ENCODE results near the gene TP53I11.

TP53I11 gene

DNA sequence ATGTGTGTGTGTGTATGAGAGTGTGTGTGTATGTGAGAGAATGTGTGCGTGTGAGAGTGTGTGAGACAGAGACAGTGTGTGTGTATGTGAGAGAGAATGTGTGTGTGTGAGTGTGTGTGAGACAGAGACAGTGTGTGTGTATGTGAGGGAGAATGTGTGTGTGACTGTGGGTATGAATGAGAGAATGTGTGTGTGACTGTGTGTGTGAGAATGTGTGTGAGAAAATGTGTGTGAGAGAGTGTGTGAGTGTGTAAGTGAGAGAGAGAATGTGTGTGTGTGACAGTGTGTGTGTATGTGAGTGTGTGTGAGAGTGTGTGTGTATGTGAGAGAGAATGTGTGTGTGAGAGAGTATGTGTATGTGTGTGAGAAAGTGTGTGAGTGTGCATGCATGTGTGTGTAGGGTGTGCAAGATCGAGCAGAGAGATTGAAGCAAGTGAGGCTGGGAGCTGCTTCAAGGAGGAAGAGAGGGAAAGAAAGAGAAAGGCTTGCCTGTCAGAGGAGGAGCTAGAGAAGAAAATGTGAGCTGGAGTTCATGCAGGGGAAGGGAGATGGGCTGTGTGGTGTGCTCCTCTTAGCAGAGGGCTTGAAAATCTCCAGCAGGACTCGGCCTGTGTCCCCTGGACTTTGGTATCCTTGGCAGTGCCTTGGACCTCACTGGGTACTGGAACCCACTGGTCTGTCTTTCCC lies 27.7 kb upstream of the TP53I11 start:
- no peak for DNase-seq (ENCODE audit: low read depth)

GRCh38 chr11:44977493-44977984 lies 26.9 kb upstream of the TP53I11 start:
- DNase-seq (ENCODE audit: low read depth), result no peak

DNA sequence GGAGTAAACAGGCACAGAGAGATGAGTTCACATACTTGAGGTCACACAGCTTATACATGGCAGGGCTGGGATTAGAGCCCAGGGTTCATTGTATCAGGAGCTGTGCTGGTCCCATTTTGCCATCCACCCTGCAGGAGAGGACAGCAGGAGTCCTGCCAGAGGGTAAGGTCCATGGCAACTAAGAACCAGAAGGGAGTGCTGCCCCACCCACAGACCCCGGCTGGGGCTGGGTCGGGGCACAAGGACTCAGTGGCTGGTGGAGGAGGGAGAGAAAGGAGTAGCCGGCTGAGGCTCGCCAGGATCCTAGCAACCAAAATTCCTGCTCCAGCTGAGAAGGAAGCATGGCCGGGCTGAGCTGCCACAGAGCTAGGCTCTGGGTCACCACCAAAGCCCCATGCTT lies 25.9 kb upstream of the TP53I11 start:
- DNase-seq (ENCODE audit: low read depth), result no peak

- no peak for DNase-seq (ENCODE audit: low read depth)
Measured at GRCh38 chr11:44974402-44975000, 23.8 kb upstream of the TP53I11 start.

DNA sequence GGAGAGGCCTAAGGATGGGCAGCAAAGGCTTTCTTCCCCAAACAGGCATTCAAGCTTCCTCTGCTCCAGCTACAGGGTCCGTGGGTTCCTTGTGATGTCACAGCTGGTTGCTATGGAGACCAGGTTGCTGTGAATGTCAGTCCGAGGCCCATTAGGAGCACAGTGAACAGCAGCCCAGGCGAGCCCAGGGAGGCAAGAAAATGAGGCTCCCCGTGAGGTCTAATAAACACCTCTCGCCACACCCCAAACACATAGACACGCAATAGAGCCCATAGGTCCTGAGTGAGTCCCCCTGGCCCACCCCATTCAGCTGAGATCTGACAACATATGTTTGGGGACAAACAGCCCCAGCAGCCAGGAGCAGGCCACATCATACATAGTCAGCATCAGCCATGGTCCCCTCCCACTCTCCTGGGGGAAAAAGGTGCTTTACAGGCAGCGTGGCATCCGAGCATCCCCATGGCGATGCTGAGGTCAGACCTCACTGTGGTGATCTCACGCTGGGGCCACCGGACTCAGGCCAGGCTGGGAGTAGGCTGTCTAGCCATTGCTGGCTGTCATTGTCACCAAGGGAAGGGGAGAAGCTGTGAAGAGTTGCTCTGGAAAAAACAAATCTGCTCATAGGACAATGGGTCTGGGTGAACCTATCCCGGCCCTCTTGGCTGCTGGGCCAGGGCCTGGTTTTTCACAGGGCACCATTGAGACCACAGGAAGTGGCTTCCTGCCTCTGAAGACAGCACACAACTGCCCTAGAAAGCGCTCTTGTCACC lies 23.1 kb upstream of the TP53I11 start:
- DNase-seq (ENCODE audit: low read depth), result no peak

- DNase-seq (ENCODE audit: low read depth), result no peak
Measured at GRCh38 chr11:44972746-44973435, 22.2 kb upstream of the TP53I11 start.

DNA sequence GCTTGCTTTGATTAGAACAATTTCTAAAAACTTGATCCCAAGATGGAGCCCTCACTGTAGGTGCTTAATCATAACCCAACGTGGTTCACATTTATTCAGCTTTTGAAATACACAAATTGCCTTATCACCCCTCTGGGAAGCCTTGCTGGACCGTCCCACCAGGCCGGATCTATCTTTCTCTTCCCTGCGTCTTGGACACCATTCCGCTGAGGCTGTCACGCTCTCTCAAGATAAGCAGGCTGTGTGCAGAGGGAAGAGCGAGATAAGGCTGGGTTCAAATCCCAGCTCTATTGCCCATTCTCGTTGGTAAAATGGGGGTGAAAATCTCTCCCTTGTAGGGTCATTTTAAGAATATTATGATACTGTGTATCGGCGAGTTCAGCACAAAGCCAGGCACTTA lies 20.5 kb upstream of the TP53I11 start:
- DNase-seq (ENCODE audit: low read depth), result no peak

GRCh38 chr11:44970293-44970692 lies 19.6 kb upstream of the TP53I11 start:
- no peak for DNase-seq (ENCODE audit: low read depth)

DNA sequence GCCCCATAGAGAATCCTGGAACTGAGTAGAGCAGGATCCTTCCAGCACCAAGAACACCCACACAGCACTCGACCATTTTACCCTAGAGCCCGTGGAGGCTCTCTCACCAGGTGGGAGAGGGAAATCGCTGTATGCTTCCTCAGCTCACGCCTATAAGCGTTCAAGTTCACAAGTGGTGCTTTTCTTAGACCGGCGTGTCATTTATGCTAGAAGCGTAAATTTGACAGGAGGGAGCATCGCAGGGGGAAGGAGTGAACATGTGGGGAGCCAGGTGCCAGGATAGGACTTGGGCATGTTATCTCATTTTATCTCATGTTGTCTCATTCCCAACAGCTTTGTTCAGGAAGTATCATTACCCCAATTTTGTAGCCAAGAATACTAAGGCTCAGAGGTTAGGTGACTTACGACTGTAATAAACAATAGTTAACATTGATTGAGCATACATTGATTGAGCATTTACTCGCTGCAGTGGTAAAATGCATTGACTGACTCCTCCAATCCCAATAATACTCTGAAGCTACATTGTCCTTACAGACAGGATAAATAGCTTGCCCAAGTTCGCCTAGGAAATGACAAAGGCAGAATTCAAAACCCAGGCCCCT lies 19.1 kb upstream of the TP53I11 start:
- DNase-seq (ENCODE audit: low read depth), result no peak

- no peak for DNase-seq (ENCODE audit: low read depth)
Measured at GRCh38 chr11:44968510-44968909, 17.8 kb upstream of the TP53I11 start.

- DNase-seq (ENCODE audit: low read depth), result no peak
Measured at GRCh38 chr11:44967930-44968496, 17.3 kb upstream of the TP53I11 start.

DNA sequence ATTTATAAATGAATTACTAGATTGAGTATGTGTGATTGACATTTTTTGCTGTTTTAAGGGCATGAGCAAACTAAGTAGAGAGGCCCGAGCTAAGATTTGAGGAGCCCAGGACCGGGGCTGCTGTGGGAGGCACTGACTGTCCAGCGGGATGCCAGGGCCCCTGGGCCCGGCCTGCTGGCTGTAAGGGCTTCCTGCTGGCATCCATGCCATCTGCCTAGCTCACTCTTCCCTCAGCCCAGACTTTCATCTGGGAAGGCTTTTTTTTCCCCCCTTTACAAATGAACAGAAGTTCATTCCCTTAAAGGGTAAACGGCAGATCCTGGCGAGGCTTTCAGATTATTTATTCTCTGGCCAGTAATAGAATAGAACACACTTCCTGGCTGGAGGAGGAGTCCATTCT lies 16.0 kb upstream of the TP53I11 start:
- no peak for DNase-seq (ENCODE audit: low read depth)

DNA sequence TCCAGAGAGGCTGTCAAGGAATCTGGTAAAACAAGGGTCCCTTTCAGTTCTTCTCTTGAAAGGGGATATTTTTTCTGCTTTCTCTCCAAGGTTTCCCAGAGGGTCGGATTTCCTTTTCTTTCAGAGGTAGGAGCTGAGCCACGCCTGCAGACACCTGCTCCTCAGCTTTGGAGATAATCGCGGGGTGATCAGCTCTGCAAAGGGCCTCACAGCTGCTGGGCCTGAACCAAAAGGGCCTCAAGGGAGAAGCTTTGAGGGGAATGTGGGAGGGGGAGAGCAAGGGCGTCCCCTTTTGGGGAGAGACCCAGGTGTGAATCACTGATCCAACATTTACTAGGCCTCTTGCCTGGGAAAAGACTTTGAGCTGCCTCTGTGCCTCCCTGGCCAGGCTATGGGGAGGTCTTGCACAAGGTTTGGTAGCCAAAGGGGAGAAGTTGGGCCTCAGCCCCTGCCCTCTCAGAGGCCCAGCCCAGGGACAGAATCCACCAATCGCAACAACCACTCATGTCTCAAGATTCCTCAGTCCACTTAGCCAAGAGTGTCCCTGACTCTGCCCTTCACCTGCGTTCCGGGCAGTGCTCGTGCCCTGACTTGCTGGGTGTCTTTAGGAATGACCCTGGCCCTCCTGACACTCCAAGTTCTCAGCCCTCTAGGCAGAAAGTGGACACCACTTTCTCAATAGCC lies 14.0 kb upstream of the TP53I11 start:
- no peak for DNase-seq (ENCODE audit: low read depth)

DNA sequence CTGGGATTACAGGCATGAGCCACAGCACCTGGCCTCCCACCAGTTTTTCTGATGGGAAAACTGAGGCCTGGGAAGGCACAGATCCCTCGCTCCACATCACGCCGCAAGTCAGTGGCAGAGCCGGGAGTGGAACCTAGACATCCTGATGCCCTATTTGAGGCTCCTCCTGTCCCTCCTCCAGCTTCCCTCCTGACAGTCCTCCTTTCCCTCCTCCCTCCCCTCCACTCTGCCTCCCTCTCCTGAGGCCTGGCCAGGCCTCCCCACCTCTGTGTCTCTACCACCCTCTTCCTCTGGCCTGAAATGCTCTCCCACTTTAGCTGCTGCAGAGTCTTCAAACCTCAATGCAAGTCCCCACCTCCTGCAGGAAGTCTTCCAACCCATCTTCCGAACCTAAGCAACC lies 13.3 kb upstream of the TP53I11 start:
- DNase-seq (ENCODE audit: low read depth), result no peak

DNA sequence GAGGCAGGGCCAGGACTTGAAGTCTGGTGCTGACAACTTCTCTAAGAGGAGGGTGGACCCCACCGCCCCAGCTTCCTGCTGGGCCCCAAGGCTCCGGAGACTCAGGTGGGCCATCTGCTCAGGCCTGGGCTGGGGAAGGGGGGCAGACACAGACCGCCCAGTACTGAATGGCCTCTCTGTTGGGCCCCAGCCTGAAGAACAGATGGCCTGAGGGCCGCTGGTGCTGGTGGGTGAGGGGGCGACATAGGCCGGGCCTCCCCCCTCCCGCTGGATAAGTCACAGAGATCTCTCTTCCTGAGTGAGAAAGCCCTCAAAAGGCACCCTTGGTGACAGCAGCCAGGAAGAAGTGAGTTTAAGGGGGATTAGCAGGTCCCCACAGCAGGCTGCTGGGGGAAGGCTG lies 12.5 kb upstream of the TP53I11 start:
- DNase-seq (ENCODE audit: low read depth), result no peak

DNA sequence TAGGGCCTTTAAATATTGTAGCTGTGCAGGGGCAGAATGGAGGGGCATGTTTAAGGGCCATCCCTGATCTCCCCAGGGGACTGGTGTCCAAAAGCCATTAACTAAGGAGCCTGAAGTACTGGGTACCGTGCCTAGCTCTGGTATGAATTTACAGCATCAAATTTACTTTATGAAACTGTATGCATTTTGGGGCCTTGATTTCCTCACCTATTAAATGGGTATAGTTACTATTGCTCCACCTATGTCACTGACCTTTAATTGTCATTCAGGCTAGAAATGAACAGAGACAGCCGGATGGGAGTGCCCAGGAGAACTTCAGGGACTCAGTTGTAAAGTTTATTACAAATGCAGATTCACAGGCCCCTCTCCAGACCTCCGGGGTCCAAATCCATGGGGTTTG lies 11.8 kb upstream of the TP53I11 start:
- no peak for DNase-seq (ENCODE audit: low read depth)

GRCh38 chr11:44960200-44960845 lies 9.6 kb upstream of the TP53I11 start:
- no peak for DNase-seq (ENCODE audit: low read depth)

- no peak for DNase-seq (ENCODE audit: low read depth)
Measured at GRCh38 chr11:44959064-44959463, 8.4 kb upstream of the TP53I11 start.

DNA sequence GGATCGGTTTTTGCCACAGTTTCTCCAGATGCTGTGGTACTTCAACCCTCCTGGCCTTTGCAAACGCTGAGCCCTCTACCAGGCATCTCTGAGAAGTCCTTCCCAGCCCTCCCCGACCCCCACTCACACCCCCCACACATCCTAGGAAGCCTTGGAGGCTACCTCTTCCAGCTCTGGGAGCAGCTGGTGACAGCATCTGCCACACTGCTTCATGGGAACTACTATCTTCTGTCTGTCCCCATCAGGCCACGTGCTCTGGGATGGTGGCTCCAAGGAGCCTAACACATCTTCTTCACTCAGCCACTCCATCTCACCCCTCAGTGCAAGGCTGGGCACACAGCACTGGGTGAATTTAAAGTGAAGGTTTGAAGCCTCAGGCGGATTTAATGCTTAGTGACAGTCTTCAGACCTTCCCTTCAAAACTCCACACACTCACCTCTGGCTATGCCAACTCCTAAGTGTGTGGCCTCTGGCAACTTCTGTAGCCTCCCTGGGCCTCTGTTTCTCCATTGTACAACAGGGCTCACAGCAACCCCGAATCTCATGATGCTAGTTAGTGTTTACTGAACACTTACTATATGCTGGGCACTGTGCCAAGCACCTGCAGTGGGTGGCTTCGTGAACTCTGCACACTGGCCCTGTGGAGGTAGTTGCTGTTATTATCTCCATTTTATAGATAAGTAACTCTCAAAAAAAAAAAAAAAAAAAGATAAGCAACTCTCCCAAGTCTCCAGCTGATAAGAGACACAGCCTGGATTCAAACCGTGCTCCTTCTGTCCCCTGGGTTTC lies 7.3 kb upstream of the TP53I11 start:
- DNase-seq (ENCODE audit: low read depth), result no peak

DNA sequence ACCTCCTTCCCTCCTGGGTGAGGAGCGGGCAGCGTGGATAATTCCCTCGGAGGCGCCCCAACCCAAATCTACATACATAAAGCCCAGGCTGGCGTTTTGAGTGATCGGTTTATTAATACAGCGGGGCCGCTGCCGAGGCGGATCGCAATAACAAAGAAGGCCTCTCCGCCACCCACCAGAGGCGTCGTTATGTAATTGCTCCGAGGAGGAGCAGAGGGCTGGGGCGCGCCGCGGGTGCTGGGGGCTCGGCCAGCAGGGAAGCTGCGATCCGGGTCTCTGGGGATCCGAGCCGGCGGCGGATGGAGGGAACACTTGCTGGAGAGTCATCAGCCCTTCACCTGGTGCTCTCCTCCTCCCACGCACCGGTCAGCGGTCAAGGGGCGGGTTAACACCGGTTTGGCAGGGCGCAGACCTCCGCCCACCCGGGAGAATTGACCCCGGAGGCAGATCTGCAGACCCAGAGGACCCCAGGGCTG lies 6.4 kb upstream of the TP53I11 start:
- DNase-seq (ENCODE audit: low read depth), result no peak
